ENCODE results near the gene GOT1. TPM values are rescaled to one million over a fixed set of nuclear protein-coding genes. Genes with fewer than 3 reads are reported as not detected.

The GOT1 gene
- polyA plus RNA-seq, 3 donors: 2.6 to 10.4 (median 8.2) TPM

- no peak overlapping the region for H3K27ac ChIP-seq (ENCODE audit: low read depth in 1 of 2, low read length in 2 of 2)
- no peak overlapping the region for H3K27ac Mint-ChIP-seq
- peaks cover 1% of the 10 kb centered on the region for H3K4me1 Mint-ChIP-seq
- H4K20me1 ChIP-seq (ENCODE audit: insufficient read depth, low read length): no peaks in the 10 kb centered on the region
- H3K4me3 ChIP-seq (replicated peaks in 1 of 3; ENCODE audit: low read depth in 2 of 3, low read length in 3 of 3): no peak overlapping the region
- no peaks in the 10 kb centered on the region for H3K4me1 ChIP-seq (ENCODE audit: control insufficient read depth in 1 of 2, insufficient read depth in 2 of 2, low read length in 2 of 2)
- H3K79me2 ChIP-seq (ENCODE audit: insufficient read depth, low read length): no peaks in the 10 kb centered on the region
- H3K27me3 ChIP-seq (ENCODE audit: control insufficient read depth in 2 of 2, insufficient read depth in 2 of 2, low read length in 2 of 2): no peaks in the 10 kb centered on the region
- H3K36me3 Mint-ChIP-seq: no peaks in the 10 kb centered on the region
- intact Hi-C loops (cut with micrococcal nuclease): no loop called here
- H3K27me3 Mint-ChIP-seq (ENCODE audit: low read depth in 3 of 3): peaks cover 0 to 6% (median 2%) of the 10 kb centered on the region in 3 donors
- H3K4me3 Mint-ChIP-seq: no peak overlapping the region
- H3K9me3 ChIP-seq (replicated peaks in 1 of 2; ENCODE audit: control insufficient read depth in 1 of 2, insufficient read depth in 1 of 2, low read length in 2 of 2): no peaks in the 10 kb centered on the region
- peaks cover 0 to 2% (median 0%) of the 10 kb centered on the region in 7 donors for H3K9me3 Mint-ChIP-seq
- 86% methylated on average over 1 of the region's 5 CpGs for WGBS (ENCODE audit: insufficient coverage)
- no peak for TF ChIP-seq CTCF (IDR thresholded peaks at IDR 0.05)
- H2AFZ ChIP-seq (ENCODE audit: insufficient read depth, low read depth, low read length, poor library complexity, severe bottlenecking): no peak overlapping the region
- DNase-seq: no peak
- no peaks in the 10 kb centered on the region for H3K36me3 ChIP-seq (replicated peaks in 1 of 2; ENCODE audit: control insufficient read depth in 1 of 2, insufficient read depth in 2 of 2, low read length in 2 of 2)
- no peak overlapping the region for H3K4me2 ChIP-seq (replicated peaks; ENCODE audit: extremely low read depth, low read length, poor library complexity, severe bottlenecking)
- H3K9ac ChIP-seq (ENCODE audit: insufficient read depth, low read length, poor library complexity, severe bottlenecking): no peak overlapping the region
These were observed 69.5 kb downstream of the GOT1 start for GRCh38 chr10:99360934-99361333.

DNA sequence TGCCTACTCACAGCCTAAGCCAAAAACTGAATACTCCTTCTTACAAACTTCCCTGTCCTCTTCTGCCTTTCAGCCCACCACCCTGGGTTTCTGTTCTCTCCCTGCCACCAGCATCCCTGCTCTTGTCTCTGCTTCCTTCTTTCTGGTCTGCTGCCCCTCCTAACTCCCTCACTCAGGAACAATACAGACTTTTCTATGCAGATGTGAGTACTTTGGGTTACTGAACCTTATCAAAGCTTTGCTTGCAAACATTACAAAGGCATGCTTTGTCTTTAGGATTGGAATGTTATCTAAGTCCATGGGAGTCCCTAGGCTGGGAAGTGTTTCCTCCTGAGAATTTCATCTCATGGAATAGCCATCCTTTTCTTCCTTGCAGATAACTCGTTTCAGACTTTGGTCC is 72.3 kb downstream of the GOT1 start:
- no peaks in the 10 kb centered on the region for H3K27me3 ChIP-seq (ENCODE audit: control insufficient read depth in 2 of 2, insufficient read depth in 2 of 2, low read length in 2 of 2)
- H3K4me3 Mint-ChIP-seq: no peak overlapping the region
- H3K9me3 ChIP-seq (replicated peaks in 1 of 2; ENCODE audit: control insufficient read depth in 1 of 2, insufficient read depth in 1 of 2, low read length in 2 of 2): no peaks in the 10 kb centered on the region
- no peaks in the 10 kb centered on the region for H3K36me3 Mint-ChIP-seq
- no peaks in the 10 kb centered on the region for H4K20me1 ChIP-seq (ENCODE audit: insufficient read depth, low read length)
- DNase-seq: no peak
- no peak overlapping the region for H3K4me2 ChIP-seq (replicated peaks; ENCODE audit: extremely low read depth, low read length, poor library complexity, severe bottlenecking)
- peaks cover 0 to 10% (median 2%) of the 10 kb centered on the region in 3 donors for H3K27me3 Mint-ChIP-seq (ENCODE audit: low read depth in 3 of 3)
- no peaks in the 10 kb centered on the region for H3K4me1 ChIP-seq (ENCODE audit: control insufficient read depth in 1 of 2, insufficient read depth in 2 of 2, low read length in 2 of 2)
- no CpG with 5 or more reads among the region's 1 CpG for WGBS (ENCODE audit: insufficient coverage)
- H3K4me1 Mint-ChIP-seq: peaks cover 1% of the 10 kb centered on the region
- H3K9me3 Mint-ChIP-seq: peaks cover 0 to 1% (median 0%) of the 10 kb centered on the region in 7 donors
- TF ChIP-seq CTCF (IDR thresholded peaks at IDR 0.05): no peak
- H3K4me3 ChIP-seq (replicated peaks in 1 of 3; ENCODE audit: low read depth in 2 of 3, low read length in 3 of 3): no peak overlapping the region
- intact Hi-C loops (cut with micrococcal nuclease): no loop called here
- no peaks in the 10 kb centered on the region for H3K36me3 ChIP-seq (replicated peaks in 1 of 2; ENCODE audit: control insufficient read depth in 1 of 2, insufficient read depth in 2 of 2, low read length in 2 of 2)
- H3K9ac ChIP-seq (ENCODE audit: insufficient read depth, low read length, poor library complexity, severe bottlenecking): no peak overlapping the region
- H2AFZ ChIP-seq (ENCODE audit: insufficient read depth, low read depth, low read length, poor library complexity, severe bottlenecking): no peak overlapping the region
- H3K27ac ChIP-seq (ENCODE audit: low read depth in 1 of 2, low read length in 2 of 2): no peak overlapping the region
- no peaks in the 10 kb centered on the region for H3K79me2 ChIP-seq (ENCODE audit: insufficient read depth, low read length)
- no peak overlapping the region for H3K27ac Mint-ChIP-seq

All from CD14-positive monocyte (primary cell).